GM18502 (cell line): ENCODE data around the gene PTPRK.

Experiments used
- ATAC-seq: cut with Tn5 transposase; IDR thresholded peaks from one replicate; pipeline ENCODE4 v1.9.1; 2021; ENCODE audit warnings: mild to moderate bottlenecking; ENCODE audit not compliant: unreplicated experiment, poor library complexity

The PTPRK gene

DNA sequence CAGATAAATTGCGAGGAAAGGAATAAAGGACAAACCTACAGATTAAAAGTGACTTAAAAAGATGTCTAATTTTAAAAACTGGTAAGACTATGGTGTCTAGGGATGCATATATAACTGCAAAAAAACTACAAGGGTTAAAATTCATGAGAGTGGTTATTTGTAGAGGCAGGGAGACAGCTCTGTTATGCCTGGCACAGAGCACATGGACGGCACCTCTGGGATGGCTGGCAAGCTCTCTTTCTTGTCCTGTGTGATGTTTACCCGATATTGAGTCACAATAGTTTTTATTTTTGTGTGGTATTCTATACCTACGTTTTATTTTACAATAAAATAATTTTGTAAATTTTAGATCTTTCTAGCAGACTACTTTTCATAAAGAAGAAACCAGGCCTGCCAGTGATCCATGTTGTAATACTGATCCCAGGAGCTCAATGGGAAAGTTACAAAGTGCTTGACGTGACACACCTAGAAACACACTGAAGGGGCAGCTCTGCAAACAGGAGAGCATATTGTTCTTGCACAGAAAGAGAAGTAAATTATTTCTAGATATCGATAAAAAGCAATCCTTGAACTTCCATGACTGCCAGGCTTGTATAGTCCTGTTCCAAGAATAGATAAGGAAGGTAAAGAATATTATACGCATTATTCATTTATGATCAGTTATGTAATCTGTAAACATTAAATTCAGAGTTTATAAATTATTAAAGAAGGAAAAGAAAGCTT lies 290.0 kb downstream of the PTPRK start:
- no peak for ATAC-seq

DNA sequence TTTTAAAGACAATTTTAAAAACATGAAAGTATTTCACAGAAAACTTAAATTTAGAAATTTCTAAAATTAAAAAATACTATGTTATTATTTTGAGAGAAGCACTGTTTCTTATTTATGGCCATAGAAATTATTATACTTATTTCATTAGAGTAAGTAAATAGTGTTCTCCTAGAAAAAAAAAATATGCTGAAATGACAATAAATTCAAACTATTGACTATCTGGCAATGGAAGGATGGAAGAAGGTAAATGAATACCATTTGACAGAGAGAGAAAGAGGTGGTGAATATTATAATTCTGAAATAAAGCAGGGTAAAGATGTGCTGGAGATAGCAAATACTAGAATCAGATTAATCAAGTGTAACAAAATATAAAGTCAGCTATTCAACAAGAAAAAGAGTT lies 294.8 kb downstream of the PTPRK start:
- no peak for ATAC-seq

- ATAC-seq = no peak
These were observed 303.5 kb downstream of the PTPRK start for GRCh38 chr6:128216917-128217316.

GRCh38 chr6:128209771-128210170 lies 310.6 kb downstream of the PTPRK start:
- ATAC-seq = no peak

DNA sequence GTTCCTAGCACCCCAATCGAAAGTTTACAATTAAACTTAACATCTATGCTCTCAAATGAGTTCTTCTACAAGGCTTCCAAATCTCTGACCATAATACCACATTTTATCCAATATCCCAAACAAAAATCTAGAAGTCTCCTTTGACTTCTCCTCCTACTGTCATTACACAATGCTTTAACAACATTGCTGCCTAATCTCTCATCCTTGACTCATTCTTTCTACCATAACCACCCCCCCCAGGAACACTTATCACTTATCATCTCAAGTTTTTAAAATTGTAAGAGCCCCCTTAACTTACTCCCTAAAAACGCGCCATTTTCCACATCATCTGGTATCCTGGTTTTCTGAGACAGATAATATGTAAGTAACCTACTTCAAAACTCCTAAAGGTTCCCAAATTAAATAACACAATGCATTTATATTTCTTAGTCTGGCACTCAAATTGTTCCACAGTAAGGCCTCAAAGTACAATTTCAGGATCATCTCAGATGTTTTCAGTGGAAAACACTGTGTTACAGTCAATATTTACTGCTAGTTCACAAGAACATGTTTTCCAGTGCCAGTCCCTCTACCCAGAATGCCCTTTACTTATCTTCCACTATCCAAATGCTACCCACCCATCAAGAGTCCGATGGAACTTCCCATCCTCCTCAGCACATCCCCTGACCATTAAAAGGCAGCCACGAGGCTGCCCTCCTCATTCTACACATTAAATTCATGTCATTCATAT lies 311.4 kb downstream of the PTPRK start:
- no peak for ATAC-seq

- ATAC-seq = no peak
These were observed 312.3 kb downstream of the PTPRK start for GRCh38 chr6:128208078-128208477.

DNA sequence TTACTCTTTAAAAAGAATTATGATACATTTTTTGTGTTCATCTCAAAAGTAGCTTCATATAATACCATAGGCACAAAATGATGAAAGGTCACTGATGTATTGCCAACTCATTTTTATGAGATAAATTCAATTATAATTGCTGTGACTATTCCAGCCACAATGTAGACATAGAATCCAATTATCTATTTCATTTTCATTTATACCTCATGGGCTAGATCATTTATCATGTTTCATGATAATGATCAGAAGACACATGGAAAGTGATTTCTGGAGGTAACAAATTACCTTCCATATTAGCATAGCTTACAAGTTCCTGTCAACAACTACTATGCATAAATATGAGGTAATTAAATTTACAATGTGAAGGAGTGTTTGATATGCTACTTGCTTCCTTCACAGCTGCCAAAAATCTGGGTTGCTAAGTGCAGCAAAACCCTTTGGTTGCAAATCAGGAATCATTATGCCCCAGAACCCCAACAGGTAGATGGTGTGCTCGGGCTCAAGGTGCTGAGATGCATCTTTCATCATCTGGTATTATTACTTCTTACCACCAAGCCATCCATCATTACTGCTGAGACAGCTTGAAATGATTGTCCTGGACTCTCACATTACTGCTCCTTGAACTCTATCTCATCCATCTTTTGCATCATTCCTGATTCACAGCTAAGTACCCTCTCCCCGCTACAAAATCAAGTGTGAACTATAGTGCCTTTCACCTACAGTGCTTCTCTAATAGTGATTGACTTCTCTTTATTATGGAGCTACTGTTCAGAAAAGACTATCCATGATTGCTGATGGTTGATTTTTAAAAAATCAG lies 313.6 kb downstream of the PTPRK start:
- no peak for ATAC-seq

GRCh38 chr6:128204616-128205015 lies 315.8 kb downstream of the PTPRK start:
- ATAC-seq = no peak

DNA sequence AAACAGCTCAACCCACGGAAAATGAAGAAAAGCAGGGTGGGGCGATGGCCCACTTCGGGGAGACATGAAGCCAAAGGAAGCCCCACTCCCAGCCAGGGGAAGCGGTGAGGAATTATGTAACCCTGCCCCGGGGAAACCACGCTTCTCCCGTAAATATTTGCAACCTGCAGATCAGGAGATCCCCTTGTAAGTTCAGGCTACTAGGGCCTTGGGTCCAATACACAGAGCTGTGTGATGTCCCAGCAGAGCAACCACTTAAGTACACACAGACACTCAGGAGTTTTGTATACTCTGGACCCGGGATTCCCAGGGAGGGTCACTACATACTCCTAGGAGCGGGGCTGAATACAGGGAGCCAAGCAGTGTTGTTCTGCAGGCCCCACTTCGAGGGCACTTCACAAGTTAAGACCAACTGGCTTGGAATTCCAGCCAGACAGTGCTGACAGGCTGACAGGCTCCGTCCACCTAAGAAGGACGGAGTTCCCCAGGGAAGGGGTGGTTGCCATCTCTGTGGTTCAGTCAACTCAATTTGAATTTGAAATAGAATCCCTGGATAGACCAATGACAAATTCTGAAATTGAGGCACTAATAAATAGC lies 318.1 kb downstream of the PTPRK start:
- no peak for ATAC-seq

GRCh38 chr6:128200789-128201188 lies 319.6 kb downstream of the PTPRK start:
- ATAC-seq = no peak

DNA sequence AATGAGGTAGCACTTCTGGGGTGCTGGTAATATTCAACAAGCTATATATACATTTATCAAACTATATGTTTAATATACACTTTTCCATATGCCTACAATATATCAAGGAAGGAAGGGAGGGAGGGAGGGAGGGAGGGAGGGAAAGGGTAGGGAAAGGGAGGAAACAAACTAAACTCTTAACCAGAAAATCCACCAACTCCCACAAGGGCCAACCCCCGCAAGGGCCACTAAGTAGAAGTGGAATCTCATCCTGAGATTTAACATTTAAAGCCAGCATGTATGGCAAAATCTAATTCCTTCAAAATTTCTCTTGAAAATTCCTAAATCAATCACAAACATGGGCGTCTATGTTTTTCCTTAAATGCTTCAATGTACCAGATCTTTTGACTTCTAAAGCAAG lies 320.9 kb downstream of the PTPRK start:
- ATAC-seq = no peak

DNA sequence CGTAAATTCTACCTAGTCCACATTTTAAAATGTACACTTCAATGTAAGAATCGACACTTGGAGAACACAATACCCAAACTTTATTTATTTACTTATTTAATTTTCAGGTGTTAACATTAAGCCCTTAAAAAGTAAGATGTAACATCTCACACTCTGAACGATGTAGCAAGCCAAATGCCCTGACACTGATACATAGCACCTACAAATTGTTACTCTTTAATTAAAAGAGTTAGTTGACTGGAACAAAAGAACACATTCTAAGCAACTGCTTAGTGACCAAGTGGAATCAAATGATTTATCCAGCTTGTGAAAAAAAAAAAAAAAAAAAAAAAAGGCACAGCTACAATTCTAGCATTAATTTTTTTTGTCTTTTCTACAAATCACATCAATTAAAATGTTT lies 327.4 kb downstream of the PTPRK start:
- ATAC-seq = no peak

DNA sequence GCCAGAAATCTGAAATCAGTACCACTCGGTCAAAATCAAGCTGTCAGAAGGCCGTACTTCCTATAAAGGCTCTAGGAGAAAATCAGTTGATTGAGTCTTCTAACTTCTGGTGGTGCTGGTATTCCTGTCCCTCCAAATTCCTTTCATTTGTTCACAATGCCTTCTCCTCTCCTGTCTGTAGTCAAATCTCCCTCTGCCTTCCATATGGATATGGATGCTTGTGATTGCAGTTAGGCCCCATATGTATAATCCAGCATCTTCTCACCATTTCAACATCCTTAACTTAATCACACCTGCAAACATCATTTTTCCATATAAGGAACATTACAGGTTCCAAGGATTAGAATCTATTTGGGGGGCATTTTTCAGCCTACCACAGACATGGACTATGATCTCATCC lies 331.7 kb downstream of the PTPRK start:
- no peak for ATAC-seq

- no peak for ATAC-seq
These were observed 333.7 kb downstream of the PTPRK start for GRCh38 chr6:128186729-128187128.

DNA sequence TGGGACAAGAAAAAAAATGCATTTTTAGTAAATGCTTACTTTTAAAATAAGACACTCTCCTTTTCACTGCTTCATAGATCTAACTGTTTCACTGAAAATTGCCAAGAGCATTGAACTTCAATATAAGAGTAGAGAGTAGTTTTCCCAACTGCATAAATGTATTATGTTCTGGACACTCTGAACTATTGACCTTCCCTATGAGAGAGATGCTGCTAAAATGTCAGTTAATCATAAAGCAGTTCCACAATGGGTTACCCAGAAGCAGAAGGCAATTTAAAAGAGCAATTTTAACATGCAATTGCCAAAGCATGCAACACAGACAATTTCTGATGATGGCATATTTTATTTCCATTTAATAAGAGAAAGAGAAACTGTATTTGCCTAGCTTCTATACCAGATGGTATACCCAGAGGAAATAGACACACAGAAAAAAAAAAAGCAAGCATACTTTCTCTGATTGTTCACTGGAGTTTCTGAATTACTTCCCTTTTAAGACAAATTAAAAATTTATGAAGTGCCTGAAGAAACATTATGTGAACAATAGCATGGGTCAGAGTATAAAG lies 340.4 kb downstream of the PTPRK start:
- ATAC-seq = no peak

- ATAC-seq = no peak
These were observed 345.7 kb downstream of the PTPRK start for GRCh38 chr6:128174724-128175123.

DNA sequence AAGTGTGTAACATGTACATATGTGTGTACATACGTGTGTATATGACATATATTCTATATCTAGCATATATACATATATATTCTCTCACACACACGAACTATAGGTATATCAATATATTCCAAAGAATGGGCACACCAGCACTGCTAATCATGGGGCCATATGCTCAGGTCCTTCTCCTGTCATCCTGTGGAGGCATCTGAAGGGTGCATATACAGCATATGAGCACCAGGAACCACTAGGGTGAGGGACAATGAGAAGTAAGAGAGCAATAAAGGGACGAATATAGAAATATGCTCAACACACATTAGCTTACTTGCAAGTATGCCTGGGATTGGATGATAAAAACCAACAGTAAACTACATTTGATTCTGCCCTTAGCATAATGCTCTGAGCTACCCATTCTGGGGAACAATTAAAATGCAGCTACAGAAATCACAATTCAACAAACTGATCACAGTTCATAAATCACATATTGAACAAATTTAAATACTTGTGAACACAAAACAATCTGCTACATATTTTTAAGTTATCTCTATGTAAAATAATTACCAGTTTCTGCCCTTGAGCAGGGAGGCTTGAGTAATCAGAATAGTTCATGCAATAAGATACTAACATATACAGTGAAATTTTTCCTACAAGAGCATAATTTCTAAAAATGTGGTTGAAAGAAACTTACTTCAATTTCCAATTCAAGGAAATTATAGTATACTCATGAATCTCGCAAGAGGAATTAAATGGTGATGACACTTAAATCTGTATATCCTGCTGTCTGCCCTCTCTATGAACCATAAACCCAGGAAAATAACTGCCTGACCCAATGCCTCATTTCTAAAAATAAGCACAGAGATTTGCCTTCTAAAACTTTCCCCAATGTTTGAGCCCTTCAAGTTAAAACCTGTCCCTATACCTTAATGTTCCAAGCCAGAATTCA lies 347.4 kb downstream of the PTPRK start:
- no peak for ATAC-seq

DNA sequence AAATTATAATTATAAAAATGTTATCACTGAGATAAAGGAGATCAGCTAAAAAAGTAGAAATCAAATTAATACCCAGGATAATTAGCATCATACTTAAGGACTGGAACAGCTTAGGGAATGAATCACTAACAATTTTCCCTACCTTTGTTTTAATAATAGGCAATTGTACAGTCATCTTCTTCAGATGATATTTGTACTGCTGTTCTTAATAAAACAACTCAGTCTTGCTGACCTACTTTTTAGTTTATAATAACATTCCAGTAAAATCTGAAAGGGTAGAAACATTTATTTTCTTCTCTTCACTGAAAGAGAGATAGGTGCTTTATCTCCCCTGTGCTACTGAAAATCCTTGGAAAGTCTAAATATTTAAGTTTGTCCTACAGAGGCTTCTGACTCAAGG lies 348.3 kb downstream of the PTPRK start:
- no peak for ATAC-seq

DNA sequence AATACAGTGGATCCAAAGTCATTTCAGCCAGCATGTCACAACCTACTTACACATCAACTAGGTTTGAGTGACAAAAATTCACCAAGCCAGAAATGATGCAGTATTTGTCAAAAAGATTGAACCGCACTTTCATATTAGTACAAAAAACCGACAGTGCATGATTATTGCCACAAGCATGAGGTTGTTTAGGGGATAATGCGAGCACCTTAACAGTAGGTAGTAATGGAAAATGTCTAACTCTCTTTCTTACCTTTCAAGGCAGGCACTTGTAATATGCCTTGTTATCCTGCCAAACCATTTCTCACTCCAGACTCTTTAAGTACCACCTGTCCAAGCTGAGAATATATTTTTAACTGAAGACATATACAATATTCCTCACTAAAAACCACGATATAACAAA lies 349.2 kb downstream of the PTPRK start:
- ATAC-seq = no peak
